Stimulated activated CD8-positive, alpha-beta memory T cell treated with anti-CD3 and anti-CD28 coated beads, Interleukin-4, amount 100 ng/mL, for 24 hours (primary cell): ENCODE data around the gene FH.

Experiments used
- DNase-seq: peaks from one replicate; pipeline ENCODE4 v3.0.0-alpha.2; 2020; ENCODE audit warnings: low read depth

FH gene

GRCh38 chr1:241457421-241457820 is 62.1 kb downstream of the FH start:
- DNase-seq = no peak

- DNase-seq = no peak
Measured at GRCh38 chr1:241456743-241457142, 62.8 kb downstream of the FH start.

GRCh38 chr1:241453732-241454131 is 65.8 kb downstream of the FH start:
- DNase-seq = no peak

GRCh38 chr1:241451956-241452355 is 67.6 kb downstream of the FH start:
- no peak for DNase-seq
